ENCODE data around the gene CERK.
"Not testable (repeated sequence)": the region's sequence is repeated elsewhere in the genome, so short reads cannot be mapped to it uniquely, and the experiment has no call there.

Gene CERK

GRCh38 chr22:46650078-46650810 is 87.8 kb downstream of the CERK start:
- no peak for DNase-seq (ENCODE audit: extremely low read depth in 1 of 2, low read depth in 1 of 2)

- no peak for DNase-seq (ENCODE audit: extremely low read depth in 1 of 2, low read depth in 1 of 2)
Observed at GRCh38 chr22:46649141-46650077, 88.6 kb downstream of the CERK start.

GRCh38 chr22:46648225-46648820 is 89.7 kb downstream of the CERK start:
- DNase-seq (ENCODE audit: extremely low read depth in 1 of 2, low read depth in 1 of 2), result not testable (repeated sequence)

- DNase-seq (ENCODE audit: extremely low read depth in 1 of 2, low read depth in 1 of 2), result no peak
Observed at GRCh38 chr22:46646531-46647215, 91.4 kb downstream of the CERK start.

- not testable (repeated sequence) for DNase-seq (ENCODE audit: extremely low read depth in 1 of 2, low read depth in 1 of 2)
Observed at GRCh38 chr22:46642840-46643480, 95.1 kb downstream of the CERK start.

GRCh38 chr22:46641811-46642266 is 96.2 kb downstream of the CERK start:
- no peak for DNase-seq (ENCODE audit: extremely low read depth in 1 of 2, low read depth in 1 of 2)

GRCh38 chr22:46640293-46641055 is 97.6 kb downstream of the CERK start:
- DNase-seq (ENCODE audit: extremely low read depth in 1 of 2, low read depth in 1 of 2), result no peak

GRCh38 chr22:46639843-46640242 is 98.2 kb downstream of the CERK start:
- no peak for DNase-seq (ENCODE audit: extremely low read depth in 1 of 2, low read depth in 1 of 2)

- DNase-seq (ENCODE audit: extremely low read depth in 1 of 2, low read depth in 1 of 2), result no peak
Observed at GRCh38 chr22:46638601-46639431, 99.2 kb downstream of the CERK start.

- DNase-seq (ENCODE audit: extremely low read depth in 1 of 2, low read depth in 1 of 2), result no peak
Observed at GRCh38 chr22:46637711-46638600, 100.1 kb downstream of the CERK start.

- DNase-seq (ENCODE audit: extremely low read depth in 1 of 2, low read depth in 1 of 2), result no peak
Observed at GRCh38 chr22:46636221-46637002, 101.6 kb downstream of the CERK start.

GRCh38 chr22:46635756-46636155 is 102.3 kb downstream of the CERK start:
- no peak for DNase-seq (ENCODE audit: extremely low read depth in 1 of 2, low read depth in 1 of 2)

GRCh38 chr22:46634973-46635685 is 102.9 kb downstream of the CERK start:
- not testable (repeated sequence) for DNase-seq (ENCODE audit: extremely low read depth in 1 of 2, low read depth in 1 of 2)
